AG09309 (cell line): ENCODE measurements around the gene RAP1GAP.
A peak's percentile ranks its signal among the peaks of the same experiment; 100 is the strongest.

Source experiments
- DNase-seq: peaks from one replicate; pipeline ENCODE4 v3.0.0-alpha.2; 2010; ENCODE audit warnings: low read depth
- H3K4me3 ChIP-seq: 2 replicates; pipeline ENCODE4 v1.5.1; 2011; ENCODE audit warnings: mild to moderate bottlenecking, low read depth, low read length, moderate library complexity; ENCODE audit not compliant: control insufficient read depth
- TF ChIP-seq, protein P1 (sequence below): IDR thresholded peaks from 2 replicates; pipeline ENCODE4 v1.5.1; 2011; ENCODE audit warnings: mild to moderate bottlenecking, low read depth, low read length, inconsistent platforms; ENCODE audit not compliant: insufficient read depth, control insufficient read depth; ENCODE audit errors: missing control alignments

Gene RAP1GAP

DNA sequence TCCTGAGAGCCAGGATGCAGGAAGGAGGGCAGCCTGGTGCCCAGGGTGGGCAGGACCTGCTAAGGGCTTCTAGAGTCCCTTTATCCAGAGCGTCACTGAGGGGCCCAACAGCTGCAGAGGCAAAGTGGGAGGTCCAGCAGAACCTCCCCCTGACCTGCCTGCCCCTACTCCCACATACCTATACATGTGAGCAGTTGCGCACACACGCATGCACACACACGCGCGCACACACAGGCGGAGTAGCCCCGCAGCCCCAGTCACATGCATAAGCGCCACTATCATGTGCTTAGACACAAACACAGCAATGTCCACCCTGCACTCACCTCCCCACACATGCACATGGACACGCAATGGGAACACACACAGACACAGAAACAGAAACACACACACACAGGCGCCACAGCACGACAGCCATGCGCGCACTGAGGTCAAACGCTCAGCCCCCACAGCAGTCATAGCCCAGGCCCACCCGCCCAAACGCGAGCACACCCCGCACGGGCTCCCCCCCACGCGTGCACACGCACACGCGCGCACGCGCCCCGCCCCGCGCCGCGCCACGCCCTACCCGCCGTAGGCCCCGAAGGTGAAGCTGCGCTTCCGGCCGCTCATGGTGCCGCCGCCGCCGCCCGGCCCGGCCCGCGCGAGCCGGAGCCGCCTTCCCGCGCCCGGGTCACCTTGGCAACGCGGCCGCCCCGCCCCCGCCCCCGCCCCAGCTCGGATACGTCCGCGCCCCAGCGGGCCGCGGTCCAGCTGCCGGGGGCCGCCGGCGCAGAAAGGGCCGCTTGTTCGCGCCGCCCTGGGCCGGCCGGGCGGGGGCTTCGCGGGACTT, 17.7 kb downstream of the RAP1GAP start:
- TF ChIP-seq, protein P1, sequence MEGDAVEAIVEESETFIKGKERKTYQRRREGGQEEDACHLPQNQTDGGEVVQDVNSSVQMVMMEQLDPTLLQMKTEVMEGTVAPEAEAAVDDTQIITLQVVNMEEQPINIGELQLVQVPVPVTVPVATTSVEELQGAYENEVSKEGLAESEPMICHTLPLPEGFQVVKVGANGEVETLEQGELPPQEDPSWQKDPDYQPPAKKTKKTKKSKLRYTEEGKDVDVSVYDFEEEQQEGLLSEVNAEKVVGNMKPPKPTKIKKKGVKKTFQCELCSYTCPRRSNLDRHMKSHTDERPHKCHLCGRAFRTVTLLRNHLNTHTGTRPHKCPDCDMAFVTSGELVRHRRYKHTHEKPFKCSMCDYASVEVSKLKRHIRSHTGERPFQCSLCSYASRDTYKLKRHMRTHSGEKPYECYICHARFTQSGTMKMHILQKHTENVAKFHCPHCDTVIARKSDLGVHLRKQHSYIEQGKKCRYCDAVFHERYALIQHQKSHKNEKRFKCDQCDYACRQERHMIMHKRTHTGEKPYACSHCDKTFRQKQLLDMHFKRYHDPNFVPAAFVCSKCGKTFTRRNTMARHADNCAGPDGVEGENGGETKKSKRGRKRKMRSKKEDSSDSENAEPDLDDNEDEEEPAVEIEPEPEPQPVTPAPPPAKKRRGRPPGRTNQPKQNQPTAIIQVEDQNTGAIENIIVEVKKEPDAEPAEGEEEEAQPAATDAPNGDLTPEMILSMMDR: no peak
- peak overlapping the region; percentile 25 for H3K4me3 ChIP-seq
- no peak for DNase-seq

DNA sequence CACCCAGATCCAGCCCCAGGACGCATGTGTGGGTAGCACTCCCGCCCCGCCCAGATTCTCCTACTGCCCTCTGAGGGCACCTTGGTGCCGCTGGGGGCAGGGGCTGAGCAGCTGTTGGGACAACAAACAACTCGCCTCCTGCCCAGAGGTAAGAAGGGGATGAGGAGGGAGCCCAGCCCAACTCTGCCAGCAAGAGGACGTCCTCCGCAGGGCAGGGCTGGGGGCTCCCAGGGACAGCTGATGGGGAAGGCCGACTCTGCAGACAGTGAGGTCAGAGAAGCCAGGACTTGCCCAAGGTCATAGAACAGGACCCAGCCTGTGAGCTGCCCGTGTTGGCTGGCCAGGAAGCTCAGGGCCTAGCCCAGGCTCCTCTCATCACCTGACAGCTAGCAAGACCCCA, 18.8 kb downstream of the RAP1GAP start:
- DNase-seq: no peak
- no peak overlapping the region for H3K4me3 ChIP-seq
- TF ChIP-seq, protein P1: no peak

DNA sequence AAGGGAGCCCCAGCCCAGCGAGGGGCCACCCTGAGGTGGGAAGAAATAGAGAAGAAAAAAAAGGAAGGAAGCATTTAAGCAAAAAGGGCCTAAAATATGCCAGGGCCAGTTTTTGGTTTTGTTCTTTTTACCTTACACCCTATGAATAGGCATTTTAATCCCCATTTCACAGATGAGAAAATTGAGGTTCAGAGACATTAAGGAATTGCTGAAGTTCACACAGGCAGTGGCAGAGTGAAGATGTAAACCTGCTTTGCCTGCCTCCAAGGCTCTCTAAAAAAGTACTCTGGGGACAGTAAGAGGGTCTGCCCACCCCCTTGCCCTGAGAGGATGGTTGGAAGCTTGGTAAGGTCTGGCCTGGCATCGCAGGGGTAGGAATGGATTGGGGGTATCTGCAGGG, 19.8 kb downstream of the RAP1GAP start:
- no peak overlapping the region for H3K4me3 ChIP-seq
- DNase-seq: no peak
- TF ChIP-seq, protein P1: no peak

DNA sequence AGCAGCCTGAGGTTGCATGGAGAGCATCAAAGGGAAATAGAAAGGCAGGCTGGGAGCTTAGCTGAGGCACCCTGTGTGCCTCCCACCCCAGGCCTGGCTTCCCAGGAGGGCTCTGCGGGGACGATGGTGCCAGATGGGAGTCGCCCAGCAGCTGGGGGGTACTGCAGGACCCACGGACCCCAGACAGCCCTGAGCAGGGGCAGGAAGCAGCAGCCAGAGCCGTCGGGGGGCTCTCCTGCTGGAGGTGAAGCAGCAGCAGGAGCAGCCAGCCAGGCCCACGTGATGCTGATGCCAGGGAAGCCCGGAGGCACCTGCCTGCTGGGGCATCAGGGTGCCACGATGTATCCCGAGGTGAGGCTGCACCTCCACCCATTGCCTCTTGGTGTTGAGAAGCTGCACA, 20.4 kb downstream of the RAP1GAP start:
- DNase-seq: no peak
- TF ChIP-seq, protein P1: no peak
- no peak overlapping the region for H3K4me3 ChIP-seq

DNA sequence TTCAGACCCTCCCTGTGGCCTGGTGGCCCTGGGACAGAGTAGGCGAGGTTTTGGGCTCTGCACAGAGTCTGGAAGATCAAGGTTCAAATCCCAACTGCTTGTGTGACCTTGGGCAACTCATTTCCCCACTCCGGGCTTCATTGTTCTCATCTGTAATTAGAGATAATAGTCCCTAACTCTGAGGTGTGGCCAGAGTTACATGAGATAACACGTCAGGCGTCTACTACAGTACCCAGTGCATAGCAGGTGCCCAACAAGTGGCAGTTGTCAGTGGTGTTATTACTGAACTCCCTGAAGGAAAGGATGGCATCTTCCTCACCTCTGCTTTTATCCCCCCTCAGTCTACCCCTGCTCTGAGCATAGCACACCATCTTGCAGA, 20.8 kb downstream of the RAP1GAP start:
- no peak for DNase-seq
- no peak overlapping the region for H3K4me3 ChIP-seq
- TF ChIP-seq, protein P1: no peak

DNA sequence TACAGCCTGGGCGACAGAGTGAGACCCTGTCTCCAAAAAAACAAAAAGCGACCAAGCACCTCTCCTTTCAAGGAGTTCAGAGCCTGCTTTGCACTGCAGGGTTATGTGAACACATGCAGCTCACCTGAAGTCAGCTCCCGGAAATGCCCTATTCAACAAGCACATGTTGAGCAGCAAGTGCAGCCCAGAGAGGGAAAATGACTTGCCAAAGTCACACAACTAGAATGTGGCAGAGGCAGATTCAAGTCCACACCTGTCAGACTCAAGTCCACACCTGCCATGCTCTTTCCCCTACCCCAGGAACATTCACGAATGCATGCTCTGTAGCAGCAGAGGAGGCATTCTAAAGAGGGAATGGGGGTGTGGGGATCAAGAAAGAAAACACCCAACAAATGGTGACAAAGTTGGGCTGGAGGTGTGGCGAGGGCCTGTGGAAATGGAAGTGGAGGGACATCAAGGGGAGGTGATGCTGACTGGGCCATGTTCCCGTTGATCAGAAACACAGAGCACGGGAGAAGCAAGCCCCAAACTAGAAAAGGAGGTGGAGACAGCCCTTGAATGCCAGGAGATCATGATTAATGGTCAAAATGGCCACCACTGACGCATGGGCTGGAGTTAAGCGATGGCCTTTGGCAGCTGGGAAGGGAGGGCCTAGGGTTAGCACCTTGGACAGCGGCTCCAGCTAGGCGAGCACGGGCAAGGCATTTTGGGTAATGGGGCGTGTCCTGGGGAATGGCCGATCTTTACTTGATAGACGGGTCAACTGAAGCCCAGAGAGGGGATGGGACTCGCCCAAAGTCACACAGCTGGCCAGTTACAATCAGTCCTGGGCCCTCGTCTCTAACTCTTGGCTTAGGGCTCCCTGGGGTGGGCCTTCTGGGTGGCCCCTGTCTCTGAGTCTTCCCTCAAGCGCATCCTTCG, 21.5 kb downstream of the RAP1GAP start:
- TF ChIP-seq, protein P1: no peak
- no peak overlapping the region for H3K4me3 ChIP-seq
- no peak for DNase-seq
